Measurements from ENCODE around the gene IL17REL.

GRCh38 chr22:49959782-49960158 is 52.8 kb downstream of the IL17REL start:
- TF ChIP-seq, protein P1, sequence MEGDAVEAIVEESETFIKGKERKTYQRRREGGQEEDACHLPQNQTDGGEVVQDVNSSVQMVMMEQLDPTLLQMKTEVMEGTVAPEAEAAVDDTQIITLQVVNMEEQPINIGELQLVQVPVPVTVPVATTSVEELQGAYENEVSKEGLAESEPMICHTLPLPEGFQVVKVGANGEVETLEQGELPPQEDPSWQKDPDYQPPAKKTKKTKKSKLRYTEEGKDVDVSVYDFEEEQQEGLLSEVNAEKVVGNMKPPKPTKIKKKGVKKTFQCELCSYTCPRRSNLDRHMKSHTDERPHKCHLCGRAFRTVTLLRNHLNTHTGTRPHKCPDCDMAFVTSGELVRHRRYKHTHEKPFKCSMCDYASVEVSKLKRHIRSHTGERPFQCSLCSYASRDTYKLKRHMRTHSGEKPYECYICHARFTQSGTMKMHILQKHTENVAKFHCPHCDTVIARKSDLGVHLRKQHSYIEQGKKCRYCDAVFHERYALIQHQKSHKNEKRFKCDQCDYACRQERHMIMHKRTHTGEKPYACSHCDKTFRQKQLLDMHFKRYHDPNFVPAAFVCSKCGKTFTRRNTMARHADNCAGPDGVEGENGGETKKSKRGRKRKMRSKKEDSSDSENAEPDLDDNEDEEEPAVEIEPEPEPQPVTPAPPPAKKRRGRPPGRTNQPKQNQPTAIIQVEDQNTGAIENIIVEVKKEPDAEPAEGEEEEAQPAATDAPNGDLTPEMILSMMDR (IDR thresholded peaks at IDR 0.05) = peak in 1 of 6 experiments; percentile 24
- TF ChIP-seq POLR2A (IDR thresholded peaks at IDR 0.05) = no peak
